Amniotic epithelial cell (primary cell): Measurements from ENCODE around the gene PARP9.

Experiments used
- DNase-seq: peaks from one replicate; pipeline ENCODE4 v3.0.0-alpha.2; 2010; ENCODE audit warnings: low read depth

Gene PARP9

DNA sequence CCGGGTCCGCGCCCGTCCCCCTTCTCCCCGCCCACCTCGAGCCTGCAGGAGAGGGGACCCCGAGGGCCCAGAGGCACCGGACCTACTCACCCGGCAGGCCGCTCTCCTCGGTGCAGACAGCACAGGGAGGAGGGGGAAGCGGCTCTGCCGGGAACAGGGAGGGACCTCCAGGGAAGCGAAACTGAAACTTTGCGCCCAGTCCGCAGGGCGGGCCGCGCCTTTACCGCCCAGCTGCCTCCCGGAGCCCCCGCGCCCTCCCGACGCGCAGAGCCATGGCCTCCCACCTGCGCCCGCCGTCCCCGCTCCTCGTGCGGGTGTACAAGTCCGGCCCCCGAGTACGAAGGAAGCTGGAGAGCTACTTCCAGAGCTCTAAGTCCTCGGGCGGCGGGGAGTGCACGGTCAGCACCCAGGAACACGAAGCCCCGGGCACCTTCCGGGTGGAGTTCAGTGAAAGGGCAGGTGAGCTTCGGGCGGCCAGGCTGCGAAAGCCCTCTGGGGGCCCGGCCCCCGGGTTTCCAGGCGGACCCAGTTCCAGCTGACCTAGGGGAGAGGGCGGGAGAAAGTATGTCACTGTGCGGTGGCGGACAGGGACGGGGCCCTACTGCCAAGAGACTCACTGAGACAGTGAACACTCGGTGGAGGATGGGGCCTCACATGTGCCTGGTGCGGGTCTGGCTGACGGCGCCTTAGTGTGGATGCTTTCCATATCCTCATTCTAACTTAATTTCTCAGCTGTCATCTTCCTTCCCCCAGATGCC lies at the start of gene PARP9, which contains the start of gene DTX3L:
Gene PARP9, minus strand, starts transcription at position 146 of the 758 bp plus-strand sequence. CDS start 4,680 bp downstream, outside the sequence.
Gene DTX3L, plus strand, starts transcription at position 184 of the 758 bp plus-strand sequence. Its CDS starts 89 bp downstream, at position 273.
- peak; percentile 77 for DNase-seq

- no peak for DNase-seq
Measured at GRCh38 chr3:122612696-122613095, 48.6 kb upstream of the PARP9 start.

- DNase-seq: peak; percentile 85
Measured at GRCh38 chr3:122609798-122610559, 45.9 kb upstream of the PARP9 start.

- DNase-seq: no peak
Measured at GRCh38 chr3:122608916-122609315, 44.8 kb upstream of the PARP9 start.

DNA sequence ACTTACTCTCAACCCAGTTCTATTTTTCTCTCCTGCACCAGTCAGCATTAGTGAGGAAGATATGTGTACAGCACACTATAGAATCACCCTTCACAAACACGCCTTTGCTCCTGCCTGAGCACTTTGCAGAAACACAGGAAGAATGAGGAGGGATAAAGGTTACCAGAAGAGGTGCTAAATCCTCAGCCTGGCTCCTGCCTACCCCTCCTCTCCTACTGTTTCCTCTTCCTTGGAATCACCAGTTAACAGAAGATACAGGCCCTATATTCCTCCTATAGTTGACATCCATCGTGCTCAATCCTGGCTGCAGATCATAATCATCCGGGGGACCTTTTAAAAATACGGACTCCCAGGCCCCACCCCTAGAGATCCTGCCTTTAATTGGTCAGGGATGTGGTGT lies 42.2 kb upstream of the PARP9 start:
- DNase-seq: no peak

- no peak for DNase-seq
Measured at GRCh38 chr3:122603056-122603455, 39.0 kb upstream of the PARP9 start.

GRCh38 chr3:122602011-122602710 lies 38.1 kb upstream of the PARP9 start:
- no peak for DNase-seq

DNA sequence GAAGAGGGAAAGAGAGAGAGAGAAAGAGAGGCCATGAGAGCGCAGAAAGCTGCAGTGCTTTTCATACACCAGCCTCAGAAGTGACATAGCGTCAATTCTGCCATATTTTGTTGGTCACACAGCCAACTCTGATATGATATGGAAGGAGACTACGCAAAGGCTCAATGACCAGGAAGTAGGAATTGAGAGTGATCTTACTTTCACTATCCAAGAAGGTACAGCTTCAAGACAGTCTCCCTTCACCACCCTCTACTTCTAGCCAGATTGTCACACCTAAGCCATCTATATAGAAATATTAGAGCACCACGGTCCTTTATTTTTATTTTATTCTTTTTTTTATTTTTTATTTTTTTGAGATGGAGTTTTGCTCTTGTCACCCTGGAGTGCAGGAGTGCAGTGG lies 34.5 kb upstream of the PARP9 start:
- DNase-seq: no peak

DNA sequence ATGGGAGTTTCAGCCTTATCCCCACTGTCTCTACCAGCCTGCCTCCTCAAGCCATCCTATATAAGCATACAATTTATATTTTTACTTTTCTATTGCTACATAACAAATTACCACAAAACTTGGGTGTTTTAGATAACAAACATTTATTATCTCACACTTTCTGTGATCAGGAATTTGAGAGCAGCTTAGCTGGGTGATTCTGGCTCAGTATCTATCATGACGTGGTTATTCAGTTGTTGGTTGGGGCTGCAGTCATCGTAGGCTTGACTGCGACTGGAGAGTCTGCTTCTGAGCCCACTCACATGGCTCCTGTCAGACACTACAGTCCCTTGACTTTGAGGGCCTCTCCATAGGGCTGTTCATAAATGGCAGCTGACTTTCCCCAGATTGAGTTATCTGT lies 34.1 kb upstream of the PARP9 start:
- DNase-seq: no peak

GRCh38 chr3:122594025-122594424 lies 29.9 kb upstream of the PARP9 start:
- no peak for DNase-seq

GRCh38 chr3:122590610-122591009 lies 26.5 kb upstream of the PARP9 start:
- DNase-seq: no peak

GRCh38 chr3:122589297-122589696 lies 25.2 kb upstream of the PARP9 start:
- no peak for DNase-seq

DNA sequence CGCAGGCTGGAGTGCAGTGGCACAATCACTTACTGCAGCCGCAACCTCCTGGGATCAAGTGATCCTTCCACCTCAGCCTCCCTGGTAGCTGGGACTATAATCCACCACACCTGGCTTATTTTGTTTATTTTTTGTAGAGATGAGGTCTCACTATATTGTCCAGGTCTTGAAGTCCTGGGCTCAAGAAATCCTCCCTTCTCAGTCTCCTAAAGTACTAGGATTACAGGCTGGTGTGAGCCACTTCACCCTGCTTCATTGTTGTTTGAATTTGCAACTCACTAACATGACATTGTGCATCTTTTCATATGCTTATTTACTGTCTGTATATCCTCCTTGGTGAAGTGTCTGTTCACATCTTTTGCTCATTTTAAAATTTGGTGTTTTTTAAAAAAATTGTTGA lies 23.5 kb upstream of the PARP9 start:
- no peak for DNase-seq

GRCh38 chr3:122586773-122587485 lies 22.8 kb upstream of the PARP9 start:
- DNase-seq: no peak

DNA sequence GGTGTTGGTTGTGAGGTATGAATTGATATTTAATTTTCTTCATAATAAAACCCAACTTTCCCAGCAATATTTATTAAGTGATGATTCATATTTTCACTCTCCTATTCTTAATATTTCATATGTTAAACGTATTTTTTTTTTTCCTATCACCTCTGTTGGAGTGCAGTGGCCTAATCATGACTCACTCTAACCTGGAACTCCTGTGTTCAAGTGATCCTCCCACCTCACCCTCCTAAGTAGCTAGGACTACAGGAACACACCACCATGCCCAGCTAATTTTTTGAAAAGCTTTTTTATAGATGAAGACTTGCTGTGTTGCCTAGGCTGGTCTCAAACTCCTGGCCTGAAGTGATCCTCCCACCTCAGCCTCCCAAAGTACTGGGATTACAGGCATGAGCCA lies 22.0 kb upstream of the PARP9 start:
- no peak for DNase-seq

GRCh38 chr3:122582390-122582789 lies 18.3 kb upstream of the PARP9 start:
- DNase-seq: no peak

DNA sequence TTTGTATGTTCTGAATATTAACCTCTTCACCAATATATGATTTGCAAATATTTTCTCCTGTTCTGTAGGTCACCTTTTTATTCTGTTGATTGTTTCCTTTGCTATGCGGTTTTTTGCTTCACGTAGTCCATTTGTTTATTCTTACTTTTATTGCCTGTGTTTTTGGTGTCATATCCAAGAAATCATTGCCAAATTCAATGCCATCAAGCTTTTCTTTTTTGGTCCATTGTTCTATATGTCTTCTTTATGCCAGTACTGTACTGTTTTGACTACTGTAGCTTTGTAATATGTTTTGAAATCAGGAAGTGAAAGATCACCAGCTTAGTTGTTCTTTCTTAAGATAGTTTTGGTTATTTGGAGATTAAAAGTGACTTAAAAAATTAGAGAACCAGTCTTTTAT lies 17.5 kb upstream of the PARP9 start:
- no peak for DNase-seq

- DNase-seq: no peak
Measured at GRCh38 chr3:122580470-122580869, 16.4 kb upstream of the PARP9 start.

GRCh38 chr3:122578069-122578740 lies 14.1 kb upstream of the PARP9 start:
- no peak for DNase-seq

- DNase-seq: no peak
Measured at GRCh38 chr3:122577409-122578031, 13.4 kb upstream of the PARP9 start, which contains the start of gene PARP15. Gene PARP15 (plus strand): TSS chr3:122577650. CDS start chr3:122577668, 18 bp downstream.
